ENCODE results near the gene ZNF277.

Gene ZNF277

DNA sequence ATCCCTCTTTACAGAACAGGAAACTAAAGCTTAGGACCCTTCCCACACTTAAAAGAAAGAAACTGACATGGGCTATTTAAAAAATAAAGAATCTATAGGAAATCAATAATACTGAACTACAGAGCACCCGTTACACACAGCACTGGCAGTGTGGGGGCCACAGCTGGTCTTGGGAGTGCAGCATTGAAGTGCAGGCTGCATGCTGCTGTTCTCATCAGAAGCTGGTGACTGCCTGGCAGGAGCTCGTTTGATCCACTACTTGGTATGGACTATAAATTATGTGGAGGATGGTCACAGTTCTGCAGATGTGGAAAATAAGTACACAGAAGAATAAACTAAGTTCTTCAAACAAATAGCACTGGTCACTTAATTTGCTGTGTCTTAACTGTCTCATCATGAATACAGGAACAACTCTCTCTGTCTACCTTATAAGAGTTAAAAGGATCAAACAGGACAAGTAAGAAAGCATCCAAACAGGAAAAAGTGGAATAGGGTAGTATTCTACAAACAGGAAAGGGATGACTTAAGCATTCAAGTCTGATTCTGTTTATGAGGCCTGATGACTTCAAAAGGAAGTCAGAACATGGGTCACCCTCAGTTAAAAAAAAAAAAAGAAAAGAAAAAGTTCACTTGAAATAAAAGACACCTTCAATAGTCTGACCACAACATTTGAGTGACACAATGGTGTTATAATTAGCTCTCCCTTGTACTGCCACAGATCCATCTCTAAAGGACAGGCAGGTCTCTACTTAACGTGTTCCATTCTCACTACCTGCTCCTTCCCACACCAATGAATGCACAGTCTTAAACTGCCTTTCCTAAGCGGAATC lies 21.3 kb upstream of the ZNF277 start:
- DNase-seq, result no peak

DNA sequence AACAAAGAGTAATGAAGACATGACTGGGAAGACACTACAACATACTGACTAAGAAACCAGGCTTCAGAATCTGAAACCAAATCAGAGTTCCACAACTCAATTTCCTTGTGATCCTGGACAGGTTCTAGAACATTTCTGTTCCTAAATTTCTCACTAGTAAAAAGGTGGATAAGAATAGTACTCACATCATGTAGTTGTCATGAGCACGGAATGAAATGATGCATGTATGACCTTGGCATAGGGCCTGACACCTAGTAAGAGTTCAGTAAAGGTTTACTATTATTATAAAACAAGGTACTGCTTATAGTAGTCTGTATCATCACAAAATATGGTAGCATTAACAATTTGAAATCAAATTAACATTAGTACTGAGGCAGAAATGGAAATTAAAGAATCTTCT lies 20.2 kb upstream of the ZNF277 start:
- DNase-seq, result no peak

DNA sequence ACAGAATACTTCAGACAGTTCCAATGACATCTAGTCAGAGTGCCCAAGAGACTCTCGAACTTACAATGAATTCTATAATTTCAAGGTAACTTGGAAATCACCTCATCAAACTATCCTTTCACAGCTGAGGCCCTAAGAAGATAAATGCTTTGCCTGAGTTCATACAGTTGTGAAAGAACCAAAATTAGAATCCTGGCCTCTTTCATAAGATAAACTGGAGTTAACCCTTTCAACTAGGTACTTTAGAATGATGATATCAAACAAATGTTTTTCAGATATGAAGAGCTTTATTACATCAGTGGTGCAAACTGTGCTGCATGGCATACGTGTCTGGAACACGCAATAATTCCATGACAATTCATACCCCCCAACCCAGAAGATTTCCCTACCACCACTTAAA lies 18.2 kb upstream of the ZNF277 start:
- no peak for DNase-seq

GRCh38 chr7:112189691-112190090 lies 16.8 kb upstream of the ZNF277 start:
- no peak for DNase-seq

GRCh38 chr7:112190120-112190519 lies 16.4 kb upstream of the ZNF277 start:
- DNase-seq, result no peak

GRCh38 chr7:112192236-112193154 lies 14.0 kb upstream of the ZNF277 start:
- DNase-seq, result no peak

DNA sequence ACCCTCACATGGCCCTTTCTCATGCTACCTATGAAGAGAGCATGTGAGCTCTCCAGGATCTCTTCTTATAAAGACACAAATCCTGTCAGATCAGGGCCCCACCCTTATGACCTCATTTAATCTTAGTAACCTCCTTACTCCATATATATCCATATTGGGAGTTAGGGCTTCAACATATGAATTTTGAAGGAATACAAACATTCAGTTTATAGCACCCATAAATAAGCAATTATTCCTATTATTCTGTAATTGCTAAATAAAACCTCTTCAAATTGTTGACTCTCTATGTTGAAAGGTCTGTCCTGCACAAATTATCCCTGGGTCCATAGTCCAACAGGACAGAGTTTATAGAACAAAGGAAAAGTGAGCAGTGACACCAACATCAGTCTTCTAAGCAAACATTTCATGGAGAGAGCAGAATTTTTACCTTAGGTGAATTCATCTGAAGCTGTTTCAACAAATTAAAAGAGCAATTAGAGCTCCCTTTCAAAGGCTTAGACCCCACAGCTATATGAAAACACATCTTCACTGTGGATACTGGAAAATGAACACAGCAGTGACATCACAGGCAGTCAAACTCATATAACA lies 12.5 kb upstream of the ZNF277 start:
- no peak for DNase-seq

- DNase-seq, result no peak
These were observed 10.8 kb upstream of the ZNF277 start for GRCh38 chr7:112195717-112196116.

- no peak for DNase-seq
These were observed 9.2 kb upstream of the ZNF277 start for GRCh38 chr7:112197322-112197721.

GRCh38 chr7:112199035-112199655 lies 7.3 kb upstream of the ZNF277 start:
- no peak for DNase-seq

GRCh38 chr7:112199672-112200071 lies 6.8 kb upstream of the ZNF277 start:
- DNase-seq, result no peak

DNA sequence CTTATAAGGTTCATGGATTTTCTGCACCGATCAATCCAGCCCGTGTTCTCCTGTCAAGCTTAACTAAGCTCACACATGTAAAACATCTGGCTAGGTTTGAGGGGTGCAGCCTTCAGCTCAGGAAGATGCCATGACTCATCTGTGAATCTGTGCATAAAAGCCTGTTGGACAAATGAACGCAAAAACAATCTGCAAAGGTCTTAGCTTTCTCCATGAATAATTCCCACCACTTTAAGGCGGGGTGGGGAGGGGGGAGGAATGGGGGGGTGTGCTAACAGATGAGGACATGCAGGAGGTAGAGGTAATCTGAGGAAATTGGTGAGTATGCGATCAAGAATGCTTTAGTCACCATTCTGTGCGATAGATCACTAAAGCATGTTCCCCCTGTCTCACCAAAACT lies 5.1 kb upstream of the ZNF277 start:
- DNase-seq, result no peak

GRCh38 chr7:112201839-112202238 lies 4.7 kb upstream of the ZNF277 start:
- DNase-seq, result no peak

DNA sequence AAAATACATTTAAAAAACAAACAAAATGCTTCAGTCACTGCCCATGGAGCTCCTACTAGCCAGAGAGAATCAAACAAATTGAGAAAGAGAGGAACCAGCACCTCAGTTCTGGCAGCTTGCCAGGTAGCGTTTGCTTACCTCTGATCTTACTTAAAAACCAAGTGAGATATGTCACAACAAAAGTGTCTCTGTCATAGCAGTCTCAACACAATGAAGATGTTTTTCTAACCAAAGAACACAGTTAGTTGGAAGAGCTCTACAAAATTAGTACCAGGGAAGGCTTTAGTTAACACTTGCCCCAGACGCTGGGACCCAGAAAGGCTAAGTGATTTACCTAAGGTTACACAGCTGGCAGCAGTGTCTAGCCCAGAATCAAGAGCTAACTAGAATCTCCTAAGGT lies 3.7 kb upstream of the ZNF277 start:
- DNase-seq, result no peak

DNA sequence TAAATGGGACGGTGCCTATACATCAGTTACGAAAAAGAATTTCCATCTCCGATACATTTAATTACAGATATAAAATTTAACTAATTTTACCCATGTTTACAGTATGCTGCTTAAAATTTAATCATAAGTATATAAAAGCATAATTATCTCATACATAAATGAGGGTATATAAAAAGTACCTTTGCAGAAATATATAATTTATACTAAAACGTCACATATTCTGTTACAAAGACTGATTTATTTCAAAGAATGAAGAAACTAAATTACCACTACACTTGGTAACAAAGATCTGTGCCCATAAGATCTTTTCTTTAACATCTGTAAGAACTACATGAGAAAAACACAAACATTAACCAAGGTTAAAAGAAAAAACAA lies 3.1 kb upstream of the ZNF277 start:
- no peak for DNase-seq

- DNase-seq, result no peak
These were observed 1.8 kb upstream of the ZNF277 start for GRCh38 chr7:112204499-112205342.

- peak; percentile 81 for DNase-seq
These were observed 905 bp upstream of the ZNF277 start for GRCh38 chr7:112205343-112206237.

DNA sequence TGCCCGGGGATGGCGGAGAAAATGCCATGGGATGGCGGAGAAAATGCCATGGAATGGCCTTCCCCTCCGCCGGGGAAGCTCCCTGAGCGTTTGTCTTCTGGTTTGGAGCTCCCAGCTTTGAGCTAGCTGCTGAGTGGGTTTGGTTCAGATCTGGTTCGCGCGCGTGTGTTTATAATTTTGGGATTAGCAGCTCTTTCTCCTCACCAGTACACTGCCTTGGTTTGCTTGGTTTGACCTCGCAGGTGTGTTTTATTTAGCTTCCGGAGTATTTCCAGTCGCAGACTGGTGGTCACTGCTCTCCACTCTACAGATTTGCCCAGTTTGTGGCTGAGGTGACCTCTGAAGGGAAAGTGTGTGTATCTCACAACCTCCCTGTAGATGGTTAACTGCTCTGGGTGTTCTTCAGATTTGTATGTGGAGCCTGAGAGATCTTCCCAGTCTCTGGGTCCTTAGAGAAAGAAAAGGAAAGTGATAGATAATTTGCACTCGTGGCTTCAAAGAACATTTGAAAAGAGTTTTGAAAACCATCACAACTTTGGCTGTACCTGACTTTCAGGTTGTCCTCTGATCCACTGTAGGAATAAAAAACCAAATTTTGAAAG lies 597 bp downstream of the ZNF277 start:
- no peak for DNase-seq

DNA sequence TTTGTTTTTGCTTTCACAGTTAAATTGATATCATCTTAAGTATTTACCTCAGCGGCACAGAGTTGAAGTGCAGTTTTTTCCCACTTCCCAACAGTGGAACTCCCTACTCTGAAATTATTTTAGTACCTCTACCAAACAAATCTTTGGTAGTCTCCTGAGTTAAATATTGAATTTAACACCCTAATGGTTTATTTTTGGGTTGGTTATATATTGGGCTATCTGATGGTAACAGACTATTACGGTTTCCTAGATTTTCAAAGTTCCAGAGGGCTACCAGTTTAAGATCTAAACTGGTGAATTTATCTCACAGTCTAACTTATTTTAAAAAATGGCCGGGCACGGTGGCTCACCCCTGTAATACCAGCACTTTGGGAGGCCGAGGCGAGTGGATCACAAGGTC lies 1.3 kb downstream of the ZNF277 start:
- no peak for DNase-seq

DNA sequence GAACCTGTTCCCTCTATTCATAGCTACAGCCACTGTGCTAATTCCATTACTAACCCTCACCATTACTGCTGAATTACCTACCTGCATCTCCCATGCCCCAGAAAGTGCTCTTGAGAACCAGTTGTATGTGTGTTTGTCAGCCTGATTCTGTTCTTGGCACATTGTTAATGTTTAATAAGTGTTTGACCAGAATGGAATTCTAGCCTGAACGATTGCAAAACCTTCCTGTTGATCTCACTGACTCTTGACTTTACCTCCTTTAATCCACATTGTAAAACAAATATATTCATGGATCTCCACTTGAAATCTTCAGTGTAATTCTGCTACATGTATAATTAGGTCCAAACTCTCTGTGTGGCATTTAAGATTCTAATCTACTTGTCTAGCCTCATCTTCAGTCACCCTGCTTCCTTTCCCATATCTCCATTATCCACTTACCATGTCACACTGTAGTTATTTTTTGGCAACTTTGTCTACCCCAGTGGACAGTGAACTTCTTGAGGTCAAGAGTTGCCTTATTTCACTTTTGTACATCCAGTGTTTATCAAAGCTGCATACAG lies 4.9 kb downstream of the ZNF277 start:
- no peak for DNase-seq
